SJCRH30 (cell line): ENCODE measurements around the gene VASN. TPM values are rescaled to one million over a fixed set of nuclear protein-coding genes. Genes with fewer than 3 reads are reported as not detected.
"Not testable (repeated sequence)": the region's sequence is repeated elsewhere in the genome, so short reads cannot be mapped to it uniquely, and the experiment has no call there.

Experiments used
- DNase-seq, 2 experiments: peaks; one replicate each; pipeline ENCODE4 v3.0.0-alpha.2; 2015 to 2020
- H3K27ac ChIP-seq: fragments of 250-450 bp; sonication (Bioruptor Pico); 2 replicates; pipeline ENCODE4 v1.5.1; 2020; ENCODE audit warnings: mild to moderate bottlenecking, moderate library complexity
- H3K27me3 ChIP-seq: fragments of 250-450 bp; sonication (Bioruptor Pico); 2 replicates; pipeline ENCODE4 v1.5.1; 2020; ENCODE audit warnings: mild to moderate bottlenecking, moderate library complexity
- H3K36me3 ChIP-seq: fragments of 250-450 bp; sonication (Bioruptor Pico); 2 replicates; pipeline ENCODE4 v1.5.1; 2020; ENCODE audit warnings: mild to moderate bottlenecking, moderate library complexity
- H3K4me1 ChIP-seq: fragments of 250-450 bp; sonication (Bioruptor Pico); 2 replicates; pipeline ENCODE4 v1.5.1; 2020; ENCODE audit warnings: mild to moderate bottlenecking, moderate library complexity
- H3K4me3 ChIP-seq: fragments of 250-450 bp; sonication (Bioruptor Pico); 2 replicates; pipeline ENCODE4 v1.5.1; 2020; ENCODE audit warnings: mild to moderate bottlenecking, moderate library complexity
- H3K9me3 ChIP-seq: fragments of 250-450 bp; sonication (Bioruptor Pico); replicated peaks from 2 replicates; pipeline ENCODE4 v1.5.1; 2020; ENCODE audit warnings: mild to moderate bottlenecking, moderate library complexity
- total RNA-seq: library from RNA; depleted of rRNA; stranded (reverse); fragments of >200 nt; shearing (Covaris generic); gene quantifications from 2 replicates; pipeline ENCODE4 v1.2.3, GENCODE V29; 2014

VASN gene
- total RNA-seq, 1 experiment from 2014 or later, result 0.18 TPM

DNA sequence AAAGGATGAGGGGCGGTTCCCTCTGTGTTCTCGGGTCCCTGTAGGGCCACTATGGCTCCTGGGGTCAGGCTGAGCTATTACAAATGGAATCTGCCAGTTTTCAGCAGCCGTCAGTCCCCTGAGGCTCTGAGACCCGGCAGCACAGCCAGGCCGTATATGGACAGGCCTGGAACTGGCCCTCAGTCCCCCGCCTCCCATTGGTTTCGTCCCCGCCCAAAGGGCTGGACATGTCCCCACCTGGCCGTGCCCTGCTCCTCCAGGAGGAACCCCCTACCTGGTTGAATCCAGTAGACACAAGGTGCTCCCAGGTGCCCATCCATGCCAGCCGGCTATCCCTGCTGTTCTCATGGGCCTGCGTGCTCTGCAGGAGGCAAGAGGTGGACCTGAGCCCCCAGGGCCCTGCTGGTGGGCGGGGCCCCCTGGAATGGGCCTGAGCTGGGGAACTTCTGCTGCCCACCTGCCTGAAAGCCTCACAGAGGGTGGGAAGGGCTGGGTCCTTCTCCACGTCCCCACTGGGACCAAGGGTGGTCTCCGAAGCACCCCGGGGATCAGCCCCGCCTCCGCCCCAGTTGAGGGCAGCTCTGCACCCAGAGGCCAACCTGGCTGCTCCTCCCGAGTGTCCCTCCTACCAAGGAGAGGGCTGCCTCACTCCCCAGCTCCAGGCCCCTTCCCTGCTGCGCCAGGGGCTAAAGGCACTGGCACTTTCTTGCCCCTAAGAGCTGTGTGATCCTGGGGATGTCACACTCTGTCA lies 16.8 kb downstream of the VASN start:
- Histone ChIP-seq H3K27me3 (no peaks in the 10 kb centered on the region), H3K9me3 (no peaks in the 10 kb centered on the region), H3K4me1 (peaks cover 29% of the 10 kb centered on the region), H3K36me3 (no peaks in the 10 kb centered on the region; the same call in 1 of the 2 replicates), H3K4me3 (no peak overlapping the region), H3K27ac (peak overlapping the region; percentile 84)
- DNase-seq, result peak; percentile 47

- peak; percentile 74 to 76 for DNase-seq
- Histone ChIP-seq H3K27ac (peak overlapping the region; percentile 84), H3K4me1 (peaks cover 29% of the 10 kb centered on the region), H3K36me3 (no peaks in the 10 kb centered on the region; the same call in 1 of the 2 replicates), H3K27me3 (no peaks in the 10 kb centered on the region), H3K9me3 (no peaks in the 10 kb centered on the region), H3K4me3 (no peak overlapping the region)
Measured at GRCh38 chr16:4389051-4389955, 17.7 kb downstream of the VASN start.

- Histone ChIP-seq H3K36me3 (no peaks in the 10 kb centered on the region; the same call in 1 of the 2 replicates), H3K9me3 (no peaks in the 10 kb centered on the region), H3K4me3 (no peak overlapping the region), H3K4me1 (peaks cover 29% of the 10 kb centered on the region), H3K27me3 (no peaks in the 10 kb centered on the region), H3K27ac (no peak overlapping the region)
- no peak for DNase-seq
Measured at GRCh38 chr16:4390266-4391260, 18.9 kb downstream of the VASN start.

DNA sequence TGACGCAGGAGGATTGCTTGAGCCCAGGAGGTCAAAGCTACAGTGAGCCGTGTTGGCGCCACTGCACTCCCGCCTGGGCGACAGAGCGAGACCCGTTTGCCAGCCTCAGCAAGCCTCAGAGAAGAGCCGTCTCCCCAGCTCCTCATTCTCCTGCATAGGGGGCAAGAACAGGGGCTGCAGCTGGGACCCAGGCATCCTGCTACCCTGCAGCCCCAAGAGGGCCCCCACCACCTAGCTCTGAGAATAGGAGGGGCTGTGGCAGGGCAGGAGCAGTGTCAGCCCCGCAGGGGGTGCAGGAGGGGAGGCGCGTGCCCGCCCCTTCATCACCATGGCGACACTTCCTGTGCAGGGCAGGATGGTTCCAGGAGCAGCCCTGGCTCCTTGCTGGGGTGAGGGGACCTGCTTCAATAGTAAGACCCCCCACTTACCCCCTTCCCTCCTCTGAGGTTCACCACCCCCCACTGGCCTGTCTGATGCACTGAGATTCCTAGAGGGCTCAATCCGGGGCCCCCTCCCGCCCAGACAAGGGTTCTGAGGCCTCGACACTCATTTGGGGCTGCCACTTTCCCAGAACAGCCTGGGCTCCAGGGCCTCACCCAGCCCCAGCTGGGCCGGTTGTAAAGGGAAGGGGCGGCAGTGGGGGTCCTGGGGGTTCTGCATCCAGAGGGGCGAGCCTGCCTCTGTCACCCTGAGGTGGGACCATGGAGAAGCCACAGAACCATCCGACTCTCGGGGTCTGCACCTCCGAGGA lies 20.2 kb downstream of the VASN start:
- no peak for DNase-seq
- Histone ChIP-seq H3K27me3 (no peaks in the 10 kb centered on the region), H3K9me3 (no peaks in the 10 kb centered on the region), H3K36me3 (peaks cover 4% of the 10 kb centered on the region; the same call in 1 of the 2 replicates), H3K27ac (no peak overlapping the region), H3K4me3 (no peak overlapping the region), H3K4me1 (peaks cover 29% of the 10 kb centered on the region)

GRCh38 chr16:4392382-4393239 lies 21.0 kb downstream of the VASN start:
- Histone ChIP-seq H3K4me3 (no peak overlapping the region), H3K27me3 (no peaks in the 10 kb centered on the region), H3K36me3 (peaks cover 4% of the 10 kb centered on the region; the same call in 1 of the 2 replicates), H3K4me1 (peaks cover 28% of the 10 kb centered on the region), H3K27ac (no peak overlapping the region; the same call in 1 of the 2 replicates), H3K9me3 (no peaks in the 10 kb centered on the region)
- DNase-seq, result no peak

DNA sequence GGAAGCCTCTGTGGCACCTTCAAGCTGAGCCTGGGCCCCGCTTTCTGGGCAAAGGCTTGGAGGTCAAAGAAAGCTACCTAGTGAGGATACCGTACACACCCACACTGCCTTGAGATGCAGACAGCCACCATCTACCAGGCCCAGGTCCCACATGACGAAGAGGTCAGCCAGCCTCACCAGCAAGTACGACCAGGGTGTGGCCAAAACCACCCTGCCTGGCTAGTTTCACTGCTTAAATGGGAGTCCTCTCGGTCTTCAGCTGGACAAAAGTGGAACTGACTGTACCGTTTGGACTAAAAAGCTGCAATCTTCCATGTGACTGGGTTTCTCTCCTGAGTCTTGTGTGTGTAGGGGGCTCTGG lies 21.6 kb downstream of the VASN start:
- Histone ChIP-seq H3K4me3 (no peak overlapping the region), H3K36me3 (peaks cover 4% of the 10 kb centered on the region), H3K27ac (no peak overlapping the region; the same call in 1 of the 2 replicates), H3K9me3 (no peaks in the 10 kb centered on the region), H3K27me3 (no peaks in the 10 kb centered on the region), H3K4me1 (peaks cover 24% of the 10 kb centered on the region)
- DNase-seq, result no peak

- H3K4me1 ChIP-seq, result peaks cover 18% of the 10 kb centered on the region
- H3K9me3 ChIP-seq, H3K27me3 ChIP-seq, DNase-seq, H3K36me3 ChIP-seq, H3K4me3 ChIP-seq, H3K27ac ChIP-seq: not testable (repeated sequence)
Measured at GRCh38 chr16:4393850-4394249, 22.2 kb downstream of the VASN start.

DNA sequence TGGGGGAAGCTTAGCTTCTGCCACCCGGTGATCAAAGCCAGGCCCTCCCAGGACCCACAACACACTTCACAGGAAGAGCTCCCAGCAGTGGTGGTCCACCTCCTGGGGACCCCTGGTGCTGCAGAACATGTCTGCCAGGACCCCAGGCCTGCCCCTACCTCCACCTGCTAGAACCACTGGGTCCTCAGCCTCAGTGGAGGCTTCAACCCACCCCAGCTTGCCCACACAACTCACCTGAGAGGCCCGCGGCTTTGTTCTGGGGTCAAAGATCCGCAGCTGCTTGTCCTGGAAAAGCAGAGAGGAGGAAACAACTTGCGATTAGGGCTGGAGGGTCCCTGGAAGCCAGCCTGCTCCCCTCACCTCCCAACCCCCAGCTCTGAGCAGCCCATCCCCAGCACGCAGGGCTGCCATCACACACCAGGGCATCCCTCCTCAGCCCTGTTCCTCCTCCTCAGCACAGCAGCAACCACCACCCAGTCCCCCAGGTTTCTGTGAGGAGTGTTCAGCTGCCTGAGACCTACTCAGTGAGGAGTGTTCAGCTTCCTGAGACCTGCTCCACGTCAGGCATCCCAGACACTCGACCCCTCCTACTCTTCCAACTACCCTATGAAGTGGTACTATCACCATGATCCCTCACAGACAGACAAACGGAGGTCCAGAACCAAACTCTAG lies 23.5 kb downstream of the VASN start:
- H3K4me1 ChIP-seq, result peaks cover 7% of the 10 kb centered on the region; the same call in 1 of the 2 replicates
- H3K27ac ChIP-seq, result no peak overlapping the region
- H3K27me3 ChIP-seq, result no peaks in the 10 kb centered on the region
- no peak overlapping the region for H3K4me3 ChIP-seq
- no peaks in the 10 kb centered on the region for H3K9me3 ChIP-seq
- no peak for DNase-seq
- H3K36me3 ChIP-seq, result peaks cover 4% of the 10 kb centered on the region

GRCh38 chr16:4399001-4399730 lies 27.5 kb downstream of the VASN start:
- Histone ChIP-seq H3K4me1 (no peaks in the 10 kb centered on the region), H3K36me3 (peaks cover 10% of the 10 kb centered on the region; the same call in 1 of the 2 replicates), H3K27me3 (no peaks in the 10 kb centered on the region), H3K4me3 (no peak overlapping the region), H3K27ac (no peak overlapping the region), H3K9me3 (no peaks in the 10 kb centered on the region)
- no peak for DNase-seq

- no peak for DNase-seq
- Histone ChIP-seq H3K27me3 (no peaks in the 10 kb centered on the region), H3K4me3 (no peak overlapping the region), H3K27ac (no peak overlapping the region), H3K4me1 (no peaks in the 10 kb centered on the region), H3K36me3 (peaks cover 10% of the 10 kb centered on the region; the same call in 1 of the 2 replicates), H3K9me3 (no peaks in the 10 kb centered on the region)
Measured at GRCh38 chr16:4401094-4401501, 29.4 kb downstream of the VASN start.

DNA sequence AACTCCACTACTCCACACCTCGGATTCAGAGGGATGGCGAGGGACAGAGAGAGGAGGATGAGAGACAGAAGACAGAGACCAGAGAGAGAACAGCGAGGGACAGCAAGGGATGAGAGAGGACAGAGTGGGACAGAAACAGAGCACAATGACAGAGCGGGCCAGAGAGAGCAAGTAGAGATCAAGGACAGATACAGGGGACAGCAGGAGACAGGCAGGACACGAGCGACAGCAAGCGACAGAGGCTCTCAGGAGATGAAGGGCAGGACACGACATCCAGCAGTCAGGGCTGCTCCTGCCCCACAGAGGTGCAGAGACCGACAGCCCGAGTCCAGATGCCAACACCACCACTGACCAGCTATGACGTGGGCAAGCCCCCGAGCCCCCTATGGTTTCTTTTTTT lies 29.9 kb downstream of the VASN start:
- H3K4me3 ChIP-seq, result no peak overlapping the region
- H3K27me3 ChIP-seq, result no peaks in the 10 kb centered on the region
- H3K9me3 ChIP-seq, result no peaks in the 10 kb centered on the region
- no peak for DNase-seq
- no peak overlapping the region for H3K27ac ChIP-seq
- H3K4me1 ChIP-seq, result no peaks in the 10 kb centered on the region
- peaks cover 9% of the 10 kb centered on the region; the same call in 1 of the 2 replicates for H3K36me3 ChIP-seq
